Peyer's patch (tissue), 4 donors: ENCODE data around the gene FOXC1. TPM values are rescaled to one million over a fixed set of nuclear protein-coding genes. Genes with fewer than 3 reads are reported as not detected.

Experiments used
- DNase-seq, 3 donors: peaks; one replicate each; pipeline ENCODE4 v3.0.0-alpha.2; 2017 to 2019
- H3K27ac ChIP-seq, 4 donors: fragments of 200-600 bp; sonication (generic); one replicate each; pipeline ENCODE4 v1.5.1; 2016 to 2019
- H3K27me3 ChIP-seq, 2 donors: fragments of 200-600 bp; sonication (generic); one replicate each; pipeline ENCODE4 v1.5.1; 2019
- H3K36me3 ChIP-seq, 3 donors: fragments of 200-600 bp; sonication (generic); one replicate each; pipeline ENCODE4 v1.5.1; 2016 to 2019
- H3K4me1 ChIP-seq, 4 donors: fragments of 200-600 bp; sonication (generic); one replicate each; pipeline ENCODE4 v1.5.1; 2016 to 2019
- H3K4me3 ChIP-seq, 4 donors: fragments of 200-600 bp; sonication (generic); 1 replicate in 3 of 4; 2 replicates in 1 of 4; pipeline ENCODE4 v1.5.1; 2016 to 2019; ENCODE audit warnings: mild to moderate bottlenecking in 1 of 4
- H3K9me3 ChIP-seq, 4 donors: fragments of 200-600 bp; sonication (generic); one replicate each; pipeline ENCODE4 v1.5.1; 2016 to 2019; ENCODE audit warnings: mild to moderate bottlenecking in 1 of 4
- POLR2A ChIP-seq, 2 donors: fragments of 450-650 bp; IDR thresholded peaks; one replicate each; pipeline ENCODE4 v1.5.1; 2017; ENCODE audit warnings: antibody characterized with exemption in 2 of 2, mild to moderate bottlenecking in 2 of 2, moderate library complexity in 2 of 2
- total RNA-seq, 4 donors: library from RNA; depleted of rRNA; stranded (reverse); fragments of >200 nt; gene quantifications; one replicate each; pipeline ENCODE4 v1.1.0, GENCODE V29; 2016
- TF ChIP-seq, protein P1 (sequence below), 6 experiments: fragments of 450-650 bp in 4 of 6; fragments of 200-600 bp in 2 of 6; sonication (generic) in 1 of 6; IDR thresholded peaks; one replicate each; pipeline ENCODE4 v1.5.1; 2017 to 2019; ENCODE audit warnings: antibody characterized with exemption in 6 of 6, mild to moderate bottlenecking in 3 of 6, moderate library complexity in 1 of 6

FOXC1 gene
- total RNA-seq, 4 donors from 2014 or later: 1.6 to 3.3 (median 2.7) TPM; not detected in 1

DNA sequence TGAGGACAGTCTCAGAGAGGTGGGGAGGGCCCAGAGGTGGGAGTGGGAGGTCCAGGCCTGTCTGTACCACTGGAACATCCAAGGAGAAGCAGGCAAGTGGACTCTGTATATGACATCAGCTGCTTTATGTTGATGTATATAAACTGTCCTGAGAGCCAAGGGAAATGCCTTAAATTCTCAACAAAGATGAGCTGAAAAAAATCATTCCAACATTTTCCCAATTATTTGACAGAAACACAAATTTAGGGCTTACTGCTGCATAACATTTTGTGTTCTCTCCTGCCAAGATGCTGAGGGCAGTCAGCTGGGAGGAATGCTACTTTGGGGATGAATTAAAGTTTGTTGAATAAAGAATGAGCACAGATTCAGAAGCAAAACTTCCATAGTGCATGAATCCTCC is 52.8 kb downstream of the FOXC1 start:
- Histone ChIP-seq H3K27ac (no peak overlapping the region), H3K27me3 (no peaks in the 10 kb centered on the region), H3K4me1 (no peaks in the 10 kb centered on the region), H3K36me3 (no peaks in the 10 kb centered on the region), H3K4me3 (no peak overlapping the region), H3K9me3 (no peaks in the 10 kb centered on the region)
- no peak for DNase-seq
- TF ChIP-seq POLR2A (IDR thresholded peaks at IDR 0.05): no peak
- TF ChIP-seq, protein P1, sequence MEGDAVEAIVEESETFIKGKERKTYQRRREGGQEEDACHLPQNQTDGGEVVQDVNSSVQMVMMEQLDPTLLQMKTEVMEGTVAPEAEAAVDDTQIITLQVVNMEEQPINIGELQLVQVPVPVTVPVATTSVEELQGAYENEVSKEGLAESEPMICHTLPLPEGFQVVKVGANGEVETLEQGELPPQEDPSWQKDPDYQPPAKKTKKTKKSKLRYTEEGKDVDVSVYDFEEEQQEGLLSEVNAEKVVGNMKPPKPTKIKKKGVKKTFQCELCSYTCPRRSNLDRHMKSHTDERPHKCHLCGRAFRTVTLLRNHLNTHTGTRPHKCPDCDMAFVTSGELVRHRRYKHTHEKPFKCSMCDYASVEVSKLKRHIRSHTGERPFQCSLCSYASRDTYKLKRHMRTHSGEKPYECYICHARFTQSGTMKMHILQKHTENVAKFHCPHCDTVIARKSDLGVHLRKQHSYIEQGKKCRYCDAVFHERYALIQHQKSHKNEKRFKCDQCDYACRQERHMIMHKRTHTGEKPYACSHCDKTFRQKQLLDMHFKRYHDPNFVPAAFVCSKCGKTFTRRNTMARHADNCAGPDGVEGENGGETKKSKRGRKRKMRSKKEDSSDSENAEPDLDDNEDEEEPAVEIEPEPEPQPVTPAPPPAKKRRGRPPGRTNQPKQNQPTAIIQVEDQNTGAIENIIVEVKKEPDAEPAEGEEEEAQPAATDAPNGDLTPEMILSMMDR (IDR thresholded peaks at IDR 0.05): no peak

Other genes starting within 250 kb of the FOXC1 start
- gene FOXF2, start 220.3 kb upstream of the FOXC1 start, total RNA-seq: 10 to 100 TPM in 1 of 4 donors, 1 to 10 TPM in 3; 4.0 to 14.0 (median 8.0) TPM